GM12892 (cell line): ENCODE measurements around the gene DDC.

Experiments
- POLR2A ChIP-seq: IDR thresholded peaks from 2 replicates; pipeline ENCODE4 v1.6.1; 2011; ENCODE audit warnings: low read depth, low read length, control low read depth
- POLR2AphosphoS5 ChIP-seq: IDR thresholded peaks from 2 replicates; pipeline ENCODE4 v1.6.1; 2011; ENCODE audit warnings: low read depth, low read length, control low read depth
- TAF1 ChIP-seq: IDR thresholded peaks from 2 replicates; pipeline ENCODE4 v1.6.1; 2011; ENCODE audit warnings: low read depth, mild to moderate bottlenecking, control low read depth, low read length, borderline replicate concordance

DNA sequence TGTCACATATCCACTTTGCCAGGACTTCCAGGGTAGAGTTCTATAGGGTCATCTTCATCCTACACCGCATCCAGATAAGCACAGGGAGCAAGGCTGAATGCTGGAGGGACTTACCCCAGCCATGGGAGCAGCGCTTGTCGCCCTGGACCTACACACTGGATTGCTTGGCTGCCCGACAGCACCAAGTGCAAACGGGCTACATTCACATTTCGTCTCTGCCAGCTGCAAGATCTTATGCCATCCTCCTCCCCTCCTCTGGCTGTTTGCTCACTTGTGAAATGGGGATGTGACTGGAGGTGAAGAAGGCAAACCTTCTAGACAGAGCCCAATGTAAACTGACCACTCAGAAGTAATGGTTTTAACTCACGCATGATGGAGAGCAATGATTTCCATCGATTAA, 1.0 kb downstream of the DDC start:
- TF ChIP-seq POLR2A (no peak), POLR2AphosphoS5 (no peak), TAF1 (no peak)
